WTC11 (cell line): Measurements from ENCODE around the gene ZNRF1.

ENCODE experiments used
- CTCF ChIP-seq: fragments of 200-600 bp; IDR thresholded peaks from 2 replicates; pipeline ENCODE4 v1.8.0; 2022; ENCODE audit warnings: antibody characterized with exemption
- GABPB1 ChIP-seq: sonication (generic); formaldehyde crosslinking; IDR thresholded peaks from 2 replicates; pipeline ENCODE4 v1.8.1; 2023; ENCODE audit warnings: mild to moderate bottlenecking, missing genetic modification reagents
- NR3C1 ChIP-seq: sonication (generic); formaldehyde crosslinking; conservative IDR thresholded peaks from 2 replicates; pipeline ENCODE4 v1.8.1; 2023; ENCODE audit warnings: low read depth, mild to moderate bottlenecking, missing genetic modification reagents
- TP53 ChIP-seq: sonication (generic); formaldehyde crosslinking; IDR thresholded peaks from 2 replicates; pipeline ENCODE4 v1.8.1; 2023; ENCODE audit warnings: mild to moderate bottlenecking, missing genetic modification reagents
- ZBTB43 ChIP-seq: sonication (generic); formaldehyde crosslinking; IDR thresholded peaks from 2 replicates; pipeline ENCODE4 v1.8.1; 2023; ENCODE audit warnings: mild to moderate bottlenecking, missing genetic modification reagents

- no peak for TF ChIP-seq CTCF
- TF ChIP-seq NR3C1 (CRISPR knock-in tag), result no peak
- TF ChIP-seq GABPB1 (CRISPR knock-in tag), result no peak
- no peak for TF ChIP-seq TP53
- no peak for TF ChIP-seq ZBTB43 (CRISPR knock-in tag)
Observed at GRCh38 chr16:74950511-74950910, 48.3 kb upstream of the ZNRF1 start.
